NT2/D1 (cell line): ENCODE data around the gene MYO1D.

Experiments used
- DNase-seq: peaks from one replicate; pipeline ENCODE4 v3.0.0-alpha.2; 2011; ENCODE audit warnings: low read depth, low spot score
- H3K27me3 ChIP-seq: 2 replicates; pipeline ENCODE4 v1.6.0; 2011; ENCODE audit warnings: mild to moderate bottlenecking; ENCODE audit not compliant: insufficient read length, insufficient read depth
- H3K36me3 ChIP-seq: 2 replicates; pipeline ENCODE4 v1.6.1; 2011; ENCODE audit warnings: mild to moderate bottlenecking, low read length, mixed read lengths; ENCODE audit not compliant: insufficient read depth, insufficient read length
- H3K4me1 ChIP-seq: 2 replicates; pipeline ENCODE4 v1.5.1; 2011; ENCODE audit not compliant: insufficient read depth, insufficient read length
- H3K4me3 ChIP-seq: 2 replicates; pipeline ENCODE4 v1.5.1; 2011; ENCODE audit warnings: low read depth; ENCODE audit not compliant: insufficient read length
- H3K9ac ChIP-seq: 2 replicates; pipeline ENCODE4 v1.6.0; 2011; ENCODE audit warnings: low read depth; ENCODE audit not compliant: insufficient read length
- H3K9me3 ChIP-seq: 2 replicates; pipeline ENCODE4 v1.5.1; 2011; ENCODE audit warnings: mild to moderate bottlenecking, low read length; ENCODE audit not compliant: insufficient read depth
- SUZ12 ChIP-seq: IDR thresholded peaks from 2 replicates; pipeline ENCODE4 v1.6.1; 2011; ENCODE audit not compliant: insufficient read length, insufficient read depth; ENCODE audit errors: extremely low read depth
- YY1 ChIP-seq: IDR thresholded peaks from 2 replicates; pipeline ENCODE4 v1.6.1; 2011; ENCODE audit not compliant: insufficient read length, insufficient read depth
- ZNF274 ChIP-seq: IDR thresholded peaks from 2 replicates; pipeline ENCODE4 v1.6.1; 2011; ENCODE audit warnings: mild to moderate bottlenecking, low read depth, low read length

Gene MYO1D

GRCh38 chr17:32475258-32475657, 401.7 kb downstream of the MYO1D start:
- H3K9ac ChIP-seq, result no peak overlapping the region
- H3K36me3 ChIP-seq, result peaks cover 91% of the 10 kb centered on the region
- no peak for DNase-seq
- TF ChIP-seq SUZ12, result no peak
- no peak for TF ChIP-seq YY1
- no peak for TF ChIP-seq ZNF274
- H3K4me1 ChIP-seq, result no peaks in the 10 kb centered on the region
- no peaks in the 10 kb centered on the region for H3K9me3 ChIP-seq
- H3K27me3 ChIP-seq, result no peaks in the 10 kb centered on the region
- H3K4me3 ChIP-seq, result no peak overlapping the region

DNA sequence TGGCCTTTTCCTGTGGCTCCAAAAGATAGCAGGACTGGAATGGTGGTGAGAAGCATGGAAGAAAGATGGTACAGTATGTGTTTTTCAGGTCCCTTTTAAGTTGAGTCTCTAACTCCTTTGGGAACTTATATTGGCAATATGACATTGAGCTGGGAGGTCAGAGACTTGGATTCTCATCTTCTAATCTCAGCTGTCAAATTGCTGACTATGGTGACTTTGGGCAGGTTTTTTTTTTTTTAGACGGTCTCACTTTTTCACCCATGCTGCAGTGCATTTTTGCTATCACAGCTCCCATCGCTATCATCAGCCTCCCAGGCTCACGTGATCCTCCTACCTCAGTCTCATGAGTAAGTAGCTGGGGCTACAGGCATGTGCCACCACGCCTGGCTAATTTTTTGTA, 405.3 kb downstream of the MYO1D start:
- H3K27me3 ChIP-seq, result no peaks in the 10 kb centered on the region
- no peaks in the 10 kb centered on the region for H3K4me1 ChIP-seq
- no peak overlapping the region for H3K4me3 ChIP-seq
- no peaks in the 10 kb centered on the region for H3K9me3 ChIP-seq
- no peak for DNase-seq
- H3K36me3 ChIP-seq, result peaks cover 88% of the 10 kb centered on the region
- TF ChIP-seq ZNF274, result no peak
- no peak for TF ChIP-seq SUZ12
- TF ChIP-seq YY1, result no peak
- no peak overlapping the region for H3K9ac ChIP-seq

DNA sequence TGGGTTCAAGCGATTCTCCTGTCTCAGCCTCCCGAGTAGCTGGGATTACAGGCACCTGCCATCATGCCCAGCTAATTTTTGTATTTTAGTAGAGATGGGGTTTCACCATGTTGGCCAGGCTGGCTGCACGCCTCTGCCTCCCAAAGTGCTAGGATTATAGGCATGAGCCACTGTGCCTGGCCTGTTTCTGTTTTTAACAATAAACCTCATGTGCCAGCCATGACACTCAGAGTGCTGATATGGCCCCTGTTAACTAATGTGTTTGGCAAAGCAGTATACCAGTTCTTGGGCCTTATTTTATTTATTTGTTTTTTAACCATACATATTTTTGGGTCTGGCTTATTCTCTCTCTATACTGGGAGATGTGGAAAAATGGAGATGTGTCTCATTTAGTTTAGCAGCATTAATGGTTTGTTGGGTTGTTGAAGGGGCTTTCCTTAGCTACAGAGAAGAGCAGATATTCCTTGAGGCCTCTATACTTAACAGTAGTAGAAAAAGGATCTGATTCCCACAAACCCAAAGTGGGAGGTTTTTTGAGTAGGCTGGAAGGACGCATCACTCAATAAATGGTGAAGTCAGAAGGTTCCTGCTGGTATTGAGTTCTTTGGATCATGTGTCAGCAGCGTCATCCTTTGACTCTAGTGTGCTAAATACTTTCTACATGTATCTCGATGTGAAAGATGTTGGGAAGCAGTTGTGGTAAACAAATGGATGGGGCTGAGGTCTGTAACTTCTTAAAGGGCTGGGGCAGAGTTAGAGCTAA, 406.3 kb downstream of the MYO1D start:
- no peaks in the 10 kb centered on the region for H3K27me3 ChIP-seq
- DNase-seq, result no peak
- no peaks in the 10 kb centered on the region for H3K9me3 ChIP-seq
- no peaks in the 10 kb centered on the region for H3K4me1 ChIP-seq
- H3K4me3 ChIP-seq, result no peak overlapping the region
- H3K9ac ChIP-seq, result no peak overlapping the region
- H3K36me3 ChIP-seq, result peaks cover 80% of the 10 kb centered on the region
- TF ChIP-seq SUZ12, result no peak
- TF ChIP-seq ZNF274, result no peak
- no peak for TF ChIP-seq YY1

DNA sequence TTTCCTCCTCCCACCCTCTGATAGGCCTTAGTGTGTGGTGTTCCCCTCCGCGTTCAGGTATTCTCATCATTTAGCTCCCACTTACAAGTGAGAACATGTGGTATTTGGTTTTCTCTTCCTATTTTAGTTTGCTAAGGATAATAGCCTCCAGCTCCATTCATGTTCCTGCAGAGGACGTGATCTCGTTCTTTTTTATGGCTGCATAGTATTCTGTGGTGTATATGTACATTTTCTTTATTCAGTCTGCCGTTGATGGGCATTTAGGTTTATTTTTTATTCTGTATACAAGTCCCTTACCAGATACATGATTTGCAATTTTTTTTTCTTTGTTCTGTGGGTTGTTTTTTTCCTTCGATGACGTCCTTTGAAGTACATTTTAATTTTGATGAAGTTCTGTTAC, 409.0 kb downstream of the MYO1D start:
- DNase-seq, result no peak
- H3K4me3 ChIP-seq, result no peak overlapping the region
- no peaks in the 10 kb centered on the region for H3K27me3 ChIP-seq
- H3K9ac ChIP-seq, result no peak overlapping the region
- H3K4me1 ChIP-seq, result no peaks in the 10 kb centered on the region
- H3K9me3 ChIP-seq, result no peaks in the 10 kb centered on the region
- peaks cover 77% of the 10 kb centered on the region for H3K36me3 ChIP-seq
- TF ChIP-seq SUZ12 (no peak), YY1 (no peak), ZNF274 (no peak)

- no peak overlapping the region for H3K4me3 ChIP-seq
- H3K9ac ChIP-seq, result no peak overlapping the region
- no peaks in the 10 kb centered on the region for H3K27me3 ChIP-seq
- H3K4me1 ChIP-seq, result no peaks in the 10 kb centered on the region
- DNase-seq, result no peak
- H3K36me3 ChIP-seq, result peaks cover 74% of the 10 kb centered on the region
- no peaks in the 10 kb centered on the region for H3K9me3 ChIP-seq
- TF ChIP-seq ZNF274 (no peak), SUZ12 (no peak), YY1 (no peak)
Measured at GRCh38 chr17:32464374-32464773, 412.6 kb downstream of the MYO1D start.

GRCh38 chr17:32463304-32463703, 413.6 kb downstream of the MYO1D start:
- H3K4me1 ChIP-seq, result no peaks in the 10 kb centered on the region
- no peak overlapping the region for H3K9ac ChIP-seq
- H3K36me3 ChIP-seq, result peaks cover 73% of the 10 kb centered on the region
- no peaks in the 10 kb centered on the region for H3K9me3 ChIP-seq
- TF ChIP-seq YY1, result no peak
- no peak for TF ChIP-seq ZNF274
- no peak for TF ChIP-seq SUZ12
- H3K4me3 ChIP-seq, result no peak overlapping the region
- DNase-seq, result no peak
- no peaks in the 10 kb centered on the region for H3K27me3 ChIP-seq

GRCh38 chr17:32461853-32462617, 414.9 kb downstream of the MYO1D start:
- Histone ChIP-seq H3K36me3 (peaks cover 72% of the 10 kb centered on the region), H3K4me1 (no peaks in the 10 kb centered on the region), H3K27me3 (no peaks in the 10 kb centered on the region), H3K4me3 (no peak overlapping the region), H3K9ac (no peak overlapping the region), H3K9me3 (no peaks in the 10 kb centered on the region)
- no peak for DNase-seq
- TF ChIP-seq YY1 (no peak), ZNF274 (no peak), SUZ12 (no peak)
